H1 (cell line): ENCODE data around the gene BRCA2. TPM values are rescaled to one million over a fixed set of nuclear protein-coding genes. Genes with fewer than 3 reads are reported as not detected.

Experiments used
- FOSL1 ChIP-seq: IDR thresholded peaks from 2 replicates; pipeline ENCODE4 v1.6.1; 2011; ENCODE audit warnings: mild to moderate bottlenecking, low read depth, low read length, moderate library complexity; ENCODE audit not compliant: insufficient read depth
- polyA plus RNA-seq, 7 experiments: library from polyadenylated mRNA; depleted of rRNA in 3 of 7; stranded (reverse) in 5 of 7; unstranded in 2 of 7; fragments of >200 nt in 5 of 7; fragments of 200-250 nt in 2 of 7; gene quantifications; 1 replicate in 5 of 7; 2 replicates in 1 of 7; 4 replicates in 1 of 7; pipeline versions ENCODE4 v1.2.1 to v1.2.3, GENCODE V29; 2011 to 2013; ENCODE audit warnings: missing spikeins in 2 of 7, mixed read lengths in 2 of 7
- total RNA-seq: library from RNA; stranded (reverse); fragmentation: NEBNext Ultra II Directional; extraction: Animal tissue kit (Norgen Biotek cat#: 25700); gene quantifications from 2 replicates; pipeline ENCODE4 v1.2.1, GENCODE V29; 2021
- TF ChIP-seq, protein P1 (sequence below): IDR thresholded peaks from 2 replicates; pipeline ENCODE4 v1.6.1; 2011; ENCODE audit warnings: low read length, improper control_type of control experiment

Gene BRCA2
- total and polyA plus RNA-seq, 2 of the 8 experiments (the other 6 are each of a cell fraction or from before 2014, with no cell fraction given): 4.2 to 24.9 TPM

DNA sequence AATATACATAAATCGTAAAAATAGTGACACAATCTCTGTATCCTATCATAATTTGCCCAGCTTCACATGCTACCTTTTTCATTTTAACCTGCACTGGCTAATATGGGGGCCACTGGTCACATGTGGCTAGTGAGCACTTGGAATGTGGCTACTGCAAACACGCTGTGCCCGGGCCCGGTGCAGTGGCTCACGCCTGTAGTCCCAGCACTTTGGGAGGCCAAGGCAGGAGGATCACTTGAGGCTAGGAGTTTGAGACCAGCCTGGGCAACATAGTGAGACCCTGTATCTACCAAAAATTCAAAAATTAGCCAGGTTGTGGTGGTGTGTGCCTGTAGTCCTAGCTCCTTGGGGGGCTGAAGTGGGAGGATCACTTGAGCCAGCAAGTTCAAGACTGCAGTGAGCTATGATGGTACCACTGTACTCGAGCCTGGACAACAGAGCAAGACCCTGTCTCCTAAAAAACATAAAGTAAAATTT is 114.2 kb downstream of the BRCA2 start (continued):
- no peak for TF ChIP-seq FOSL1
- TF ChIP-seq, protein P1, sequence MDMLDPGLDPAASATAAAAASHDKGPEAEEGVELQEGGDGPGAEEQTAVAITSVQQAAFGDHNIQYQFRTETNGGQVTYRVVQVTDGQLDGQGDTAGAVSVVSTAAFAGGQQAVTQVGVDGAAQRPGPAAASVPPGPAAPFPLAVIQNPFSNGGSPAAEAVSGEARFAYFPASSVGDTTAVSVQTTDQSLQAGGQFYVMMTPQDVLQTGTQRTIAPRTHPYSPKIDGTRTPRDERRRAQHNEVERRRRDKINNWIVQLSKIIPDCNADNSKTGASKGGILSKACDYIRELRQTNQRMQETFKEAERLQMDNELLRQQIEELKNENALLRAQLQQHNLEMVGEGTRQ: no peak
